DND-41 (cell line): ENCODE results near the gene SV2B.

Experiments
- CTCF ChIP-seq: IDR thresholded peaks from 2 replicates; pipeline ENCODE4 v1.5.1; 2012; ENCODE audit warnings: borderline replicate concordance, low read length, moderate library complexity, mild to moderate bottlenecking; ENCODE audit not compliant: poor library complexity, severe bottlenecking; ENCODE audit errors: extremely low read depth
- EZH2 ChIP-seq: IDR thresholded peaks from 3 replicates; pipeline ENCODE4 v1.6.1; 2012; ENCODE audit warnings: borderline replicate concordance, low read depth, mild to moderate bottlenecking, moderate library complexity, low read length, inconsistent platforms; ENCODE audit not compliant: severe bottlenecking

GRCh38 chr15:91302588-91303439 lies 202.8 kb downstream of the SV2B start:
- peak; percentile 79 for TF ChIP-seq CTCF
- TF ChIP-seq EZH2, result no peak
